Stimulated activated CD8-positive, alpha-beta memory T cell treated with anti-CD3 and anti-CD28 coated beads, Interleukin-15, amount 100 ng/mL, for 24 hours (primary cell): ENCODE measurements around the gene FCHO2.
"Not testable (repeated sequence)": the region's sequence is repeated elsewhere in the genome, so short reads cannot be mapped to it uniquely, and the experiment has no call there.

ENCODE experiments used
- DNase-seq: peaks from one replicate; pipeline ENCODE4 v3.0.0-alpha.2; 2020; ENCODE audit warnings: low read depth

Gene FCHO2, protein sequence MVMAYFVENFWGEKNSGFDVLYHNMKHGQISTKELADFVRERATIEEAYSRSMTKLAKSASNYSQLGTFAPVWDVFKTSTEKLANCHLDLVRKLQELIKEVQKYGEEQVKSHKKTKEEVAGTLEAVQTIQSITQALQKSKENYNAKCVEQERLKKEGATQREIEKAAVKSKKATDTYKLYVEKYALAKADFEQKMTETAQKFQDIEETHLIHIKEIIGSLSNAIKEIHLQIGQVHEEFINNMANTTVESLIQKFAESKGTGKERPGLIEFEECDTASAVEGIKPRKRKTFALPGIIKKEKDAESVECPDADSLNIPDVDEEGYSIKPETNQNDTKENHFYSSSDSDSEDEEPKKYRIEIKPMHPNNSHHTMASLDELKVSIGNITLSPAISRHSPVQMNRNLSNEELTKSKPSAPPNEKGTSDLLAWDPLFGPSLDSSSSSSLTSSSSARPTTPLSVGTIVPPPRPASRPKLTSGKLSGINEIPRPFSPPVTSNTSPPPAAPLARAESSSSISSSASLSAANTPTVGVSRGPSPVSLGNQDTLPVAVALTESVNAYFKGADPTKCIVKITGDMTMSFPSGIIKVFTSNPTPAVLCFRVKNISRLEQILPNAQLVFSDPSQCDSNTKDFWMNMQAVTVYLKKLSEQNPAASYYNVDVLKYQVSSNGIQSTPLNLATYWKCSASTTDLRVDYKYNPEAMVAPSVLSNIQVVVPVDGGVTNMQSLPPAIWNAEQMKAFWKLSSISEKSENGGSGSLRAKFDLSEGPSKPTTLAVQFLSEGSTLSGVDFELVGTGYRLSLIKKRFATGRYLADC

DNA sequence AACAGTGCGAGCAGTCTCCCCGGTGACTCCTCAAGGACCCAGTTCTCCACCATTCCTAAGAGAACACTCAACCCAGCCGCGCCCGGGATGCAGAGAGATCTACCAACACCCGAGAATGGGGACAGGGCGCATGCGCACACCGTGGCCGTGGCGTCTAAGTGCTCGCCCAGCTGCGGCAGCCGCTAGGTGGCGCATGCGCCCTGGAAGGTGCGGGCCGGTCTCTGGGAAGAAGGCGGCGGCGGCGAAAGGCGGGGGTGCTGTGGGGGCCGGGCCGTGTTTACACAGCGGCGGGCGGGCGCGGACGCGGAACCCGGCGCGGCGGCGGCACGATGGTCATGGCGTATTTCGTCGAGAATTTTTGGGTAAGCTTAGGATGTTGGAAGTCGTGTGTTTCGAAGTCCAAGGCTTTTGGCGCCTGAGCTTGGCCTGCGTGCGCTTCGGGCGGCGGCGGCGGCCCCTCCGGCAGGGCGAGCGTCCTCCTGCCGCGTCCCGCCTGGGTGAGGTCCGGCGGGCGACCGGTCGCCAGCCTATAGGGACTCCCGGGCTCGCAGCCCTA, at the start of gene FCHO2:
Gene FCHO2, plus strand, starts transcription at position 274 of the 556 bp plus-strand sequence. Its CDS starts 56 bp downstream, at position 330.
- peak; percentile 98 for DNase-seq

DNA sequence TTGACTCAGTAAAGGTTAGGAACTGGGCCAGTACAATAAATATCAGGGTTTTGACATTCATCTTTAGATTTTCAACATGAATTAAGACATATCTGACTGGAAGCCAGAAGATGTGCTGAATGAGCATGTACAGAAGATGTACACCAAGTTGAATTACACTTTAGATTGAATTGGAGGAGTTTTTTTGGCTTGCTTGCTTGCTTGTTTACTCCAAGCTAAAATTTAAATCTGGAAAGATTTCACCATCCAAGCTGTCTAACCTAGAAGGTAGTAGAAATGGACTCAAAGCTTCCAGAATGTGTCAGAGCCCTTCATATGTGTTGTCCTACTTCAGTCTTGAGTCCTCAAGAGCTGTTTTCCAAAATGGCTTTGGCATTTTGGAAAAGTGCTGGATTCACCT, 49.0 kb upstream of the FCHO2 start:
- DNase-seq, result no peak

DNA sequence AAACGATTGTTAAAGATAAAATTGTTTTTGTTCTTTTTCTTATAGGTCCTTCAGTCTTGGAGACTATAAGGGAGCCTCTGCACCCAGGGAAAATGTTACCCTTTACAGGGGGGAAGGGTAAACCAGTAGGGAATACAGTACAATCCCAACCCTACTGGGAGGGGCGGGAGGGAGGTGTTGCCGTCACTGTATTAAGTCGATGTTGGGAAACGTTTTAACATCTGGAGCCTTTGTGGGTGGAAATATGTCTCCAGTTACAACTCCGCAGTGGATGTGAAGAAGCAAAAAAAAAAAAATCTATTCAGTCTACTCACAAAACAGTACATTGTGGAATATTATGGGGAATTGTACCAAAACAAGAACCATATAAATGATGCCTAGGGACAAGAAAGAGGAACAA, 47.2 kb upstream of the FCHO2 start:
- no peak for DNase-seq

GRCh38 chr5:72917371-72917776, 38.5 kb upstream of the FCHO2 start:
- DNase-seq, result no peak

DNA sequence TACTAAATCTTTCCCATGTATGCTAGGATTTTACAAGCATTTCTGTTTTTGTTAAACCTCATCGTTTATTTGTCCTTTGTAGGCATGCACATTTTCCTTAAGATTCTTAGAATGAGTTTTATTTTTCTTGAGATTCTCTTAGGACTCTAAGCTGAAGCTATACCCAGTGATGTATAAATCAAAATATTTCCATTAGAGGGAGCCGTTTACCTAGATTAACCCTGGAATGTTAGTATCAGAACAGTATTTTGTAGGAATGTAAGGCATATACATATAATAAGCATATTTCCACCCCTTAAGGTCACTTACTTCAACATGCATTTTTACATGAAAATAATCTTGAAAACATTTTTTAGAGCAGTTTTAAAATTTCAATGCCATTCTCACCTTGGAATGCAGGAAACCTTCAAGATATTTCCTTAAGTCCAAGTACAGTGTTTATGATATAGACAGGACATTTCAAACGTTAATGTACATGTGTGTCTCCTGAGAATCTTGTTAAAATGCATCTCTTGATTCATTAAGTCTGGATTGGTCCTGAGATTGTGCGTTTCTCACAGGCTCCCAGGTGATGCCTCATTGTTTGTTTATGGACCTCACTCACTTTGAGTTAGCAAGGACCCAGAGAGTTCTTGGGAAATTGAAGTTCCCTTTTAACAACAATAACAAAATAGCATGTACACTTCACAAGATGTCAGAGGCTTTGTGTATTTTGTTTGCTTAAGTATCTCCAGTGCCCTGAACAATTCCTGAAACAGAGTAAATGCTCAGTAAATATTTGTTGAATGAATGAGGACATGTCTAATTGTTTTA, 34.9 kb upstream of the FCHO2 start:
- no peak for DNase-seq

GRCh38 chr5:72921886-72922285, 34.0 kb upstream of the FCHO2 start:
- DNase-seq, result no peak

DNA sequence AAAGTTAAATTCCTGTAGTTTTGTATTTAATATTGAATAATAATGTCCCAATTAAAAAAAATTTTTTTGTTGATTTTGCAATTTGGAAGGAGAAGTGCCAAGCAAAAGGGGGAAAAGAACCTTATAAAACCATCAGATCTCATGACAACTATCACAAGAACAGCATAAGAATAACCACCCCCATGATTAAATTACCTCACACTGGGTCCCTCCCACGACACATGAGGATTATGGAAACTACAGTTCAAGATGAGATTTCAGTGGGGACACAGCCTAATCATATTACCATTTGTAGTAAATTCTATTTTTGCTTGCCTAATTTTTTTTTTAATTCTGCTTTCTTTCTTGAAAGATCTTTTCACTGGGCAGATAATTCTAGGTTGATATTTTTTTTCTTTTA, 33.4 kb upstream of the FCHO2 start:
- DNase-seq, result no peak

DNA sequence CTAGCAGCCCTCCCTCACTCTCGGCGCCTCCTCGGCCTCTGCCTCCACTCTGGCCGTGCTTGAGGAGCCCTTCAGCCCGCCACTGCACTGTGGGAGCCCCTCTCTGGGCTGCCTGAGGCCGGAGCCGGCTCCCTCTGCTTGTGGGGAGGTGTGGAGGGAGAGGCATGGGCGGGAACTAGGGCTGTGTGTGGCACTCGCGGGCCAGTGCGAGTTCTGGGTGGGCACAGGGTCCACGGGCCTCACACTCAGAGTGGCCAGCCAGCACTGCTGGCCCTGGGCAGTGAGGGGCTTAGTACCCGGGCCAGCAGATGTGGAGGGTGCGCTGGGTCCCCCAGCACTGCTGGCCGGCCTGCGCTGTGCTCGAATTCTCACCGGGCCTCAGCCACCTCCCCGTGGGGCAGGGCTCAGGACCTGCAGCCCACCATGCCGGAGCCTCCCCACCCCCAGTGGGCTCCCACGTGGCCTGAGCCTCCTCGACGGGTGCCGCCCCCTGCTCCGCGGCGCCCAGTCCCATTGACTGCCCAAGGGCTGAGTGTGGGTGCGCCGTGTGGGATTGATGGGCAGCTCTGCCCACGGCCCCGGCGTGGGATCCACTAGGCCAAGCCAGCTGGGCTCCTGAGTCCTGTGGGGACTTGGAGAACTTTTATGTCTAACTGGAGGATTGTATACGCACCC, 30.4 kb upstream of the FCHO2 start:
- no peak for DNase-seq

DNA sequence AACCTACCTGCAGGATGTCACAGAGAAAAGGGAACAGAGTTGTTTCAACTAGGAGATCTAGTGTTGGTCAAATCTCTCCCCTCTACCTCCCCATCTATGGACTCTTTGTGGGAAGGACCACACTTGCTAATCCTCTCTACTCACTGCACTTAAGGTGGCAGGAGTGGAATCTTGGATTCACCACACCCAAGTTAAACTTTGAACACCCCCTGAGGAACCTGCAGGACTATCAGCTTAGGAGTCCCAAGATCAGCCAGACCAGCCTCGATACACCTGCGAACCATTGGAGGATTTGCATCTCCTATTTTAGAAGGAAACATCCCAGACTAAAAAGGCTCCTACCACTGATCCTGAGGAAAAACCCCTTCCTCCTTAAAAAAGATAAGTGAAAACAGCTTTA, 23.2 kb upstream of the FCHO2 start:
- DNase-seq, result not testable (repeated sequence)

DNA sequence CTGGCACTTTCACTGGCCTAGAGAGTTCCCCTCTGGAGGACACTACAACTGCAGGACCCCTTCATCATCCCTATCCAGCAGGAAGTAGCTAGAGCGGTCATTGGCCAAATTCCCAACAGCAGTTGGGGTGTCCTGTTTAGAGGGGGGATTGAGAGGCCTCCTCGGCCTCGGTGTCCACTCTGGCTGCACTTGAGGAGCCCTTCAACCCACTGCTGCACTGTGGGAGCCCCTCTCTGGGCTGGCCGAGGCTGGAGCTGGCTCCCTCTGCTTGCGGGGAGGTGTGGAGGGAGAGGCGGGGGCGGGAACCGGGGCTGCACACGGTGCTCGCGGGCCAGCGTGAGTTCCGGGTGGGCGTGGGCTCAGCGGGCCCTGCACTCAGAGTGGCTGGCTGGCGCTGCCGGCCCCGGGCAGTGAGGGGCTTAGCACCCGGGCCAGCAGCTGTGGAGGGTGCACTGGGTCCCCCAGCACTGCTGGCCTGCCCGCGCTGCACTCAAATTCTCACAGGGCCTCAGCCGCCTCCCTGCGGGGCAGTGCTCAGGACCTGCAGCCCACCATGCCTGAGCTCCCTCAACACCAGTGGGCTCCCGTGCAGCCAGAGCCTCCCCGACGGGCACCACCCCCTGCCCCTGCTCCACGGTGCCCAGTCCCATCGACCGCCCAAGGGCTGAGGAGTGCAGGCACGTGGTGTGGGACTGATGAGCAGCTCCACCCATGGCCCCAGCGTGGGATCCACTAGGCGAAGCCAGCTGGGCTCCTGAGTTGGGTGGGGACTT, 20.7 kb upstream of the FCHO2 start:
- DNase-seq, result not testable (repeated sequence)

GRCh38 chr5:72936893-72937292, 18.9 kb upstream of the FCHO2 start:
- no peak for DNase-seq

DNA sequence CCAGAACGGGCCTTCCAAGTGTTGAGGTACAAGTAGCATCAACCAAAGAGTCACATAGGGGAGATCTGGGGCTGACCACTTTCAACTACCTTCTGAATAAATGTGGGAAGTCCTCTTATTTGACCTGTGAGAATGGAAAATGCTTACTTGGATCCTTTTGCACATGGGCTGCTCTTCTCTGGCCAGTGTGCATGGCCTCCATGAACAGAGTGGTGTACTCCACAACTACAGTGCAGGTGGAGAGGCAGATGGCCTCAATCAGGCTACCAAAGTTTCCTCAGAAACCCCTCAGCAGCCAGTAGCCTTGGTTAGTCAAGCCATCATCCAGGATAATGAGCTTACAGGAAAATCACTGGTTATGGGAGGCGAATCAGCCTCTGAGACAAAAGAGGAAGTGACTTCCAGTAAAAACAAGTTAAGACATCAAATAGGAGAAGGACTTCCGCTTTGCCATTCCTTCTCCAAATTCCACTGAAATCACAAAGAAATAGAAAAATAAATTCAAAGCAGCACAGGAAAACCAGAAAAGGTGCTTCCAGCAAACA, 18.3 kb upstream of the FCHO2 start:
- DNase-seq, result no peak

DNA sequence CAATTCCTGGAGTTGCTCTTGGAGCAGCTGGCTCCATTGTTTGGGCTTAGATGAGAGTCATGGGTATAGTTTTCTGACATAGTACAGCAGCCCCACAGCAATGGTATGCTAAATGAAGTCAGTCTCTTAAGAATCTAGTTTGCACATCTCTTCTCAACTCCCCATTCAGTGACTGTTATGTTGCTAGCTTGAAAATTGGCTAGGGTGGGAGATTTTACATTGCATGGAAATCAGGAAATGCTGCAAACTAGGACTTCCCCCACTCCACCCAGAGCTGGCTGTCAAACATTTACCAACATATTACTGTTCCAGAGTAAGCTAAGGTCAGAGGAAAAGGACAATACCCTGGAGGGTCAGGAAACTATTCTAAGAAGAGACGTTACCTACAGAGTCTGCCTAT, 17.6 kb upstream of the FCHO2 start:
- no peak for DNase-seq

DNA sequence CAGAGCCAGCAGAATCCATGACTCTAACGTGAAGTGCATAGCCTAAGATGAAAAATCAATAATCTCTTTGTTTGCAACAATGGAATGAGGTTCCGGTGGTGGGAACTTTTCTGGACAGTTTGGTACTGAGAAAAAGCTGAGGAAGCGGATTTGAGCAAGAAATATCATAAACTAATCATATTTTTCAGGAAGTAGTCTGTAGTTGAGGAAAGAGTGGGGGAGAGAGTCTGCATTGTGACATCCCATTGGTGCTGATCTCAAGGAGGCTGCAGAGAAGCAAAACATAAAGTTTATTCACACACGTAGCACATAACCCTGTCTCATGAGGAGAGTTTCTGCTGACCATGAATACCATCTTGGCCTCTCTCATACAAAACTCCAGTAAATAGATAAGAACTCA, 15.8 kb upstream of the FCHO2 start:
- no peak for DNase-seq

DNA sequence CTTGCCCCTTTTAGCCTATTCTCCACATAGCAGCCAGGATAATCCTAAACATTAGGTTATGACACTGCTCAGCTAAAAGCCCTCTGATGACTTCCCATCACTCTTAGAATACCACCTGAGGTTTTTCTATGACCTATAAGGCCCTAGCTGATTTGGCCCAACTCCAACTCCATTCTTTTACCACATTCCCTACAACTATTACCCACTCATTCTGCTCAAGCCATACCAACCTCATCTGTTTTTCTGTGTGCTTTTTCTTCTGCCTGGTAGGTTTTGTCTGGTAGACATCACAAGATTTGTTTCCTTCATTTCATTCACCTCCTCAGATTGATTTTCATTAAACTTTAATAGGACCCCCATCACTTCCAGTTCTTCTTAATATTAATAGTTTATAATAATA, 12.5 kb upstream of the FCHO2 start:
- DNase-seq, result no peak

DNA sequence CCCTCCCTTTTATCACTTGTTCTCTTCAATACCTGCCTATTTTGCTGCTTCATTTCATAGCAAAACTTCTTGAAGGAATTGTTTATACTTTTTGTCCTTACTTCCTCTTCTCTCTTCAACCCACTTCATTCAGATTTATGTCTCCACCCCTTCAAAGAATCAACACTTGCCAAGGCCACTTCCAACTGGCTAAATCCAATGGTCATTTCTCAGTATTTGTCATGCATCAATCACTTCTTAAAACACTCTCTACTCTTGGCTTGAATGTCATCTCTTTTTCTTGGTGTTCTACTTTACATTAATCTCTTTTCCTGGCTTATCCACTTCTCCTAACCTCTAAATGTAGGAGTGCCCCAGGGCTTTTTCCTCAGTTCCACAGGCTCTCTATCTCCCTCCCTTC, 8.3 kb upstream of the FCHO2 start:
- no peak for DNase-seq

- no peak for DNase-seq
Observed at GRCh38 chr5:72949481-72949880, 6.4 kb upstream of the FCHO2 start.

DNA sequence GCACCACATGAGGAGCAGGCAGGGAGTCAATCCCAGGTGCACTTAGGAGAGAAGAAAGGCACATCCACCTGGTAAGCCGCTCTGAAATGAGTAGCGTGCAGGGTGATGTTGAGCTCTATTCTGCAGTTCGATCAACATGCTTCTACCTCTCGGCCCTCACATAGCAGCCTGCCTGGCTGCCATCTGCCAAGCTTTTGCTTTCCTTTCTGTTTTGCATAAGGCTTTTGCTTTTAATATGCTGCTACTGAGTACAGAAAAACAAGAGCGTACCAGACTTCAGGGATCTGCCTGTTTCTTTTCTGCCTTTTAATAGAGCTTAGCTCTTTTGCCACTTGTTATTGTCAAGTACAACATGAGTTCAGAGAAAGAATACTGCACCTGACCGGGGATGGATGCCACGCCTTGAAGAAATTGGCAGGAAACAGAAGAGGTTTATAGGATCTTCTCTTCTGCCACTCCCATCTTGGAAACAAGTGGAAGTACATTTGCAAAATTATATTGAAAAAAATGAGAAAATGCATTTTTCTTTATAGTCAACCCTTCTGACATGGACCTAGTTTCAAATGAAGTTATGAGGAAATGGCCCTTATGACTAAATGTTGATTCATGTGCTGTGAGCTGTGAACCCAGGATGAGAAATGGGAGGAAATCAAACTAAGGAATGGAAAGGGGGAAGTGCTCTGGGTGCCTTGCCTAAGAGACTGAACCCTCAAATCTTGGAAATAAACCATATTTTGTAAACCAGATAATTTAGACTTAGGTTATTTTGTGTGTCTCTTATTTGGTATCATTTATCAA, 4.0 kb upstream of the FCHO2 start:
- no peak for DNase-seq

DNA sequence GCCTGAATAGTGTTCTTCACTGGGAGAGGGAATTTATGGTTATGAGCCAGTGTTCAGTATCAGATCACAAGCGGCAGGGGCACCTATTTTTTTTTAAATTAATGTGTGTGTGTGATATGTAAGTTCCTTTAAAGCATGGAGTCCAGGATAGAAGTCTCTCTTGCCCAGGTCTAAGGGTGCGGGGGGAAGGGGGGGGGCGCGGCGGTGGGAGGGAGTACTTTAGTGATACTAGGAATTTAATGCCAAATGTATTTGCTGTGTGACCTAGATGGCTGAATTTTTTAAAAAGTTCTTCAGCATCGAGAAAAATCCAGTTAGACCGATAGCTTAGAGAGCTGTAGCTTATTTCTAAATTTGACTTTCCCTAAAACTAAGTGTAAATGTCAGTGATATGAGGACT, 1.5 kb upstream of the FCHO2 start:
- DNase-seq, result no peak
